GM10847 (cell line): ENCODE results near the gene TSFM.

Experiments used
- POLR2A ChIP-seq: IDR thresholded peaks from 2 replicates; pipeline ENCODE4 v1.6.1; 2011; ENCODE audit not compliant: insufficient read length; ENCODE audit errors: extremely low read depth

The TSFM gene

GRCh38 chr12:57782608-57783465, at the start of gene TSFM:
Gene TSFM (plus strand): TSS chr12:57782787. CDS start chr12:57782802, 15 bp downstream.
- TF ChIP-seq POLR2A, result peak; percentile 87

GRCh38 chr12:57733928-57734327, 48.7 kb upstream of the TSFM start:
- TF ChIP-seq POLR2A, result no peak

GRCh38 chr12:57734591-57734990, 48.0 kb upstream of the TSFM start:
- no peak for TF ChIP-seq POLR2A

GRCh38 chr12:57735198-57735855, 47.3 kb upstream of the TSFM start:
- TF ChIP-seq POLR2A, result no peak

GRCh38 chr12:57735952-57736740, 46.4 kb upstream of the TSFM start:
- no peak for TF ChIP-seq POLR2A

GRCh38 chr12:57736741-57737466, 45.7 kb upstream of the TSFM start:
- no peak for TF ChIP-seq POLR2A

- no peak for TF ChIP-seq POLR2A
These were observed 44.8 kb upstream of the TSFM start for GRCh38 chr12:57737467-57738460.

GRCh38 chr12:57738661-57739237, 43.8 kb upstream of the TSFM start, which contains the start of gene AGAP2:
Gene AGAP2 (minus strand): TSS chr12:57738742. CDS start chr12:57738246, 496 bp downstream.
- no peak for TF ChIP-seq POLR2A

- no peak for TF ChIP-seq POLR2A
These were observed 43.2 kb upstream of the TSFM start for GRCh38 chr12:57739387-57739786.

GRCh38 chr12:57739914-57740538, 42.6 kb upstream of the TSFM start:
- no peak for TF ChIP-seq POLR2A

- TF ChIP-seq POLR2A, result no peak
These were observed 41.8 kb upstream of the TSFM start for GRCh38 chr12:57740656-57741412.

- TF ChIP-seq POLR2A, result no peak
These were observed 41.2 kb upstream of the TSFM start for GRCh38 chr12:57741413-57741789.
